Naive thymus-derived CD4-positive, alpha-beta T cell (primary cell): ENCODE measurements around the gene RPL32. TPM values are rescaled to one million over a fixed set of nuclear protein-coding genes. Genes with fewer than 3 reads are reported as not detected.

Experiments
- polyA plus RNA-seq, 2 donors: library from polyadenylated mRNA; unstranded; fragments of 300-500 nt; fragmentation: Illumina TruSeq; gene quantifications; one replicate each; pipeline ENCODE4 v1.2.3, GENCODE V29; 2021
- total RNA-seq, 6 experiments: library from RNA in 5 of 6; stranded (reverse) in 5 of 6; gene quantifications; 1 replicate in 5 of 6; 2 replicates in 1 of 6; pipeline ENCODE4 v1.2.3 and lab custom pipeline; 2021 to 2026

The RPL32 gene
- total and polyA plus RNA-seq, 7 experiments from 2014 or later, result 1,890 to 4,471 (median 4,246) TPM

Other genes with a start within 250 kb of the RPL32 start
- gene RAF1, start 177.4 kb downstream of the RPL32 start, total RNA-seq, result 100 to 1,000 TPM in 4 of 5 experiments, 10 to 100 TPM in 1; 93.4 to 129 (median 125) TPM
- 10 to 100 TPM; 50.2 to 87.8 TPM for gene RAF1, start 177.4 kb downstream of the RPL32 start, polyA plus RNA-seq
- gene TMEM40, start 82.3 kb downstream of the RPL32 start, total RNA-seq, result 1 to 10 TPM in 1 of 5 experiments, not detected in 4; 1.1 TPM
- gene TMEM40, start 82.3 kb downstream of the RPL32 start, polyA plus RNA-seq, result not detected
- gene CAND2, start 44.9 kb downstream of the RPL32 start, total RNA-seq, result 1 to 10 TPM in 4 of 5 experiments, under 1 TPM in 1; 0.15 to 8.2 (median 4.3) TPM
- 1 to 10 TPM; 3.4 to 5.5 TPM for gene CAND2, start 44.9 kb downstream of the RPL32 start, polyA plus RNA-seq
- 100 to 1,000 TPM in 1 of 5 experiments, 10 to 100 TPM in 4; 51.8 to 163 (median 79.5) TPM for gene IQSEC1, start 231.9 kb upstream of the RPL32 start, total RNA-seq
- 10 to 100 TPM; 21.1 to 38.8 TPM for gene IQSEC1, start 231.9 kb upstream of the RPL32 start, polyA plus RNA-seq